ENCODE data around the gene MCM6.

DNA sequence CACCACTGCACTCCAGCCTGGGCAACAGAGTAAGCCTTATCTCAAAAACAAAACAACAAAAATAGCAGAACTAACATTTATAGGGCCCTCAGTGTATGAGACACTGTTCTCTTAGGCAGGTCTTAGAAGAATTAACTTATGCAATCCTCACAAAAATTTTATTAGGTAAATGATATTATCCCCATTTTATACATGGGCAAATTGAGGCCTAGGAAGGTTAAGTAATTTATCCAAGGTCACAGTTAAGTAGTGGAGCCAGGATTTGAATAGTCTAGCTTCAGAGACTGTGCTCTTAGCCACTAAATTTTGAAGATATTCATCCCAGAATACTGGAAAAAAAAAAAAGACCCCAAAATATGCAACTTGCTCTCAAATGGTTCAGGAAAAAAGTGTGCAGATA, 22.8 kb downstream of the MCM6 start:
- TF ChIP-seq, protein P1, sequence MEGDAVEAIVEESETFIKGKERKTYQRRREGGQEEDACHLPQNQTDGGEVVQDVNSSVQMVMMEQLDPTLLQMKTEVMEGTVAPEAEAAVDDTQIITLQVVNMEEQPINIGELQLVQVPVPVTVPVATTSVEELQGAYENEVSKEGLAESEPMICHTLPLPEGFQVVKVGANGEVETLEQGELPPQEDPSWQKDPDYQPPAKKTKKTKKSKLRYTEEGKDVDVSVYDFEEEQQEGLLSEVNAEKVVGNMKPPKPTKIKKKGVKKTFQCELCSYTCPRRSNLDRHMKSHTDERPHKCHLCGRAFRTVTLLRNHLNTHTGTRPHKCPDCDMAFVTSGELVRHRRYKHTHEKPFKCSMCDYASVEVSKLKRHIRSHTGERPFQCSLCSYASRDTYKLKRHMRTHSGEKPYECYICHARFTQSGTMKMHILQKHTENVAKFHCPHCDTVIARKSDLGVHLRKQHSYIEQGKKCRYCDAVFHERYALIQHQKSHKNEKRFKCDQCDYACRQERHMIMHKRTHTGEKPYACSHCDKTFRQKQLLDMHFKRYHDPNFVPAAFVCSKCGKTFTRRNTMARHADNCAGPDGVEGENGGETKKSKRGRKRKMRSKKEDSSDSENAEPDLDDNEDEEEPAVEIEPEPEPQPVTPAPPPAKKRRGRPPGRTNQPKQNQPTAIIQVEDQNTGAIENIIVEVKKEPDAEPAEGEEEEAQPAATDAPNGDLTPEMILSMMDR (IDR thresholded peaks at IDR 0.05): no peak
- TF ChIP-seq ZFX (IDR thresholded peaks at IDR 0.05; ENCODE audit: borderline replicate concordance): no peak

Measured in 22Rv1 (cell line).